ENCODE measurements around the gene DLGAP1.
"Not testable (repeated sequence)": the region's sequence is repeated elsewhere in the genome, so short reads cannot be mapped to it uniquely, and the experiment has no call there.

The DLGAP1 gene

DNA sequence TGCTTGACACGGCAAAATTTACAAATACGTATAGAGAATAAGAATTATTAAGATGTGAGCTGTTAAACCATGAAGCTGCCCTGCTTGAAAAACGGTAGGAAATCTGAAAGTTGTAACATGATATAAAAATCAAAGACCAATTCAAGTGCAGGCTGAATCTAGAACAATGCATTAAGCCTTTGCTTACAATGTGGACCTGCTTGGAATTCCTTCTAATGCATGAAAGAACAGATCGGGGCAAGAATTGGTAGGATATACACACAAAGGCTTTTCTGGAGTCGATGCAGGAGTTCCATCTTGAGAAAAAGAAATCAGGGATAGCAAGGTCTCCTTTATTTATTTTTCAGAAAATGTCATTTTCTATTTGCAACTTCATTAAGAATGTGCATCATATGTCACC, 136.8 kb downstream of the DLGAP1 start:
- no peak for TF ChIP-seq EZH2phosphoT487 (IDR thresholded peaks at IDR 0.05; ENCODE audit: low read depth)
- TF ChIP-seq, protein P1, sequence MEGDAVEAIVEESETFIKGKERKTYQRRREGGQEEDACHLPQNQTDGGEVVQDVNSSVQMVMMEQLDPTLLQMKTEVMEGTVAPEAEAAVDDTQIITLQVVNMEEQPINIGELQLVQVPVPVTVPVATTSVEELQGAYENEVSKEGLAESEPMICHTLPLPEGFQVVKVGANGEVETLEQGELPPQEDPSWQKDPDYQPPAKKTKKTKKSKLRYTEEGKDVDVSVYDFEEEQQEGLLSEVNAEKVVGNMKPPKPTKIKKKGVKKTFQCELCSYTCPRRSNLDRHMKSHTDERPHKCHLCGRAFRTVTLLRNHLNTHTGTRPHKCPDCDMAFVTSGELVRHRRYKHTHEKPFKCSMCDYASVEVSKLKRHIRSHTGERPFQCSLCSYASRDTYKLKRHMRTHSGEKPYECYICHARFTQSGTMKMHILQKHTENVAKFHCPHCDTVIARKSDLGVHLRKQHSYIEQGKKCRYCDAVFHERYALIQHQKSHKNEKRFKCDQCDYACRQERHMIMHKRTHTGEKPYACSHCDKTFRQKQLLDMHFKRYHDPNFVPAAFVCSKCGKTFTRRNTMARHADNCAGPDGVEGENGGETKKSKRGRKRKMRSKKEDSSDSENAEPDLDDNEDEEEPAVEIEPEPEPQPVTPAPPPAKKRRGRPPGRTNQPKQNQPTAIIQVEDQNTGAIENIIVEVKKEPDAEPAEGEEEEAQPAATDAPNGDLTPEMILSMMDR (IDR thresholded peaks at IDR 0.05; ENCODE audit: low read depth, low read length) = no peak
- no peak overlapping the region for H2AFZ ChIP-seq (ENCODE audit: low read depth, low read length)
- no peak overlapping the region for H3K4me2 ChIP-seq (ENCODE audit: low read length)
- no peaks in the 10 kb centered on the region for H3K27me3 ChIP-seq (ENCODE audit: low read depth, low read length)
- H3K4me1 ChIP-seq (ENCODE audit: low read length) = peaks cover 7% of the 10 kb centered on the region
- H3K9ac ChIP-seq (ENCODE audit: low read length) = no peak overlapping the region
- no peak overlapping the region for H3K4me3 ChIP-seq (ENCODE audit: low read length)
- no peak overlapping the region for H3K27ac ChIP-seq (ENCODE audit: low read length)
- no peaks in the 10 kb centered on the region for H3K79me2 ChIP-seq (ENCODE audit: low read length)
- H4K20me1 ChIP-seq (ENCODE audit: insufficient read depth, low read length) = no peaks in the 10 kb centered on the region
- H3K36me3 ChIP-seq (replicated peaks; ENCODE audit: low read depth, low read length) = no peaks in the 10 kb centered on the region
- H3K9me3 ChIP-seq (ENCODE audit: insufficient read depth, low read length) = no peaks in the 10 kb centered on the region

DNA sequence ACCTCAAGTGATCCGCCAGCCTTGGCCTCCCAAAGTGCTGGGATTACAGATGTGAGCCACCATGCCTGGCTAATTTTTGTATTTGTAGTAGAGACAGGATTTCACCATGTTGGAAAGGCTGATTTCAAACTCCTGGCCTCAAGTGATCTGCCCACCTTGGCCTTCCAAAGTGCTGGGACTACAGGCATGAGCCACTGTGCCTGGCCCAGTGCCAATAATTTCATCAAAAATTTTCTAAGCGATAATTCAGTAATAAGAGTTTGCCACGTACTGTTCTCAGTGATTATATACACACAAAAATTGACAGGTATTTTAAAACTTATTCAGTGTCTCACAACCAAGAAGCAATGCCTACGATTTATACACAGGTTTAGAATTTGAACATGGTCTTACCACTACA, 143.2 kb downstream of the DLGAP1 start:
- not testable (repeated sequence) for H3K79me2 ChIP-seq (ENCODE audit: low read length); H3K4me1 ChIP-seq (ENCODE audit: low read length); H3K27me3 ChIP-seq (ENCODE audit: low read depth, low read length); H2AFZ ChIP-seq (ENCODE audit: low read depth, low read length); H3K9me3 ChIP-seq (ENCODE audit: insufficient read depth, low read length); H3K4me3 ChIP-seq (ENCODE audit: low read length); H3K9ac ChIP-seq (ENCODE audit: low read length); H3K36me3 ChIP-seq (replicated peaks; ENCODE audit: low read depth, low read length); H3K4me2 ChIP-seq (ENCODE audit: low read length); H3K27ac ChIP-seq (ENCODE audit: low read length); H4K20me1 ChIP-seq (ENCODE audit: insufficient read depth, low read length)

DNA sequence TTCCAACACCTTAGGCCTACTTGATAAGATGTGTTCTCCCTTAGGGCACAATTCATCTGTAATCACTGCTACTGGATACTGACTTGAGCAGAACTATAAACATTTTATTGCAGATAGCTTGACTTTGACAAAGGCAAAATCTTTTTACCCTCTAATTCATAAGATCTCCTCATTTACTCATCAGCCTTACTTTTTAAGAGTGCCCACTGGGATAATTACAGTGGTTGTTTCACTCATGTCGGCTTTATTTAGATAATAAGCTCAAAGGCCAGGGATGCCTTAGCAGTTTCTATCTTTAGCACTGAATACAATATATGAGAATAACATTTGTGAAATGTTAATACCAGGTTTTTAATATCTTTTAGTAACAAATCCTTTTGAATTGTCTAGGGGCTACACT, 144.0 kb downstream of the DLGAP1 start:
- TF ChIP-seq, protein P1 (IDR thresholded peaks at IDR 0.05; ENCODE audit: low read depth, low read length) = no peak
- TF ChIP-seq EZH2phosphoT487 (IDR thresholded peaks at IDR 0.05; ENCODE audit: low read depth) = no peak
- Histone ChIP-seq H4K20me1 (ENCODE audit: insufficient read depth, low read length) (no peaks in the 10 kb centered on the region), H3K4me1 (ENCODE audit: low read length) (no peaks in the 10 kb centered on the region), H2AFZ (ENCODE audit: low read depth, low read length) (no peak overlapping the region), H3K9me3 (ENCODE audit: insufficient read depth, low read length) (no peaks in the 10 kb centered on the region), H3K79me2 (ENCODE audit: low read length) (no peaks in the 10 kb centered on the region), H3K27ac (ENCODE audit: low read length) (no peak overlapping the region), H3K4me2 (ENCODE audit: low read length) (no peak overlapping the region), H3K27me3 (ENCODE audit: low read depth, low read length) (no peaks in the 10 kb centered on the region), H3K4me3 (ENCODE audit: low read length) (no peak overlapping the region), H3K36me3 (replicated peaks; ENCODE audit: low read depth, low read length) (no peaks in the 10 kb centered on the region), H3K9ac (ENCODE audit: low read length) (no peak overlapping the region)

DNA sequence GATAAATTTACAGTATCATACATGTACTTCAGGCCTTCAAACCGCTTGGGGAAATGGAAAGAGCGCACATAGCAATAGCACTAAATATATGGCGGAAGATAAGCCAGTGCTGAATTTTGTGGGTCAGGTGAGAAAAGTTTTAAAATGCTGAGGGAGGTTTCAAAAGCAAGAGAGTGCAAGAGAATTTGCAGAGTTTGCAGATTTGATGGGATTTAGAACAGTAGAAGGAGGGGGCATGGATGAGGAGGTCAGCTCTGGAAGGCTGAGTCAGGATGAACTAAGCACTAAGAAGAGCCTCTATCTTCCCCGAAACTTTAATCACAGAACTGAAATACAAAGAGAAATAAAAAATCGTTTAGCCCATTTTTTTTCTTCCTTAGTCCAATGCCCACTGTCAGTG, 145.9 kb downstream of the DLGAP1 start:
- Histone ChIP-seq H3K4me1 (ENCODE audit: low read length) (no peaks in the 10 kb centered on the region), H3K9me3 (ENCODE audit: insufficient read depth, low read length) (no peaks in the 10 kb centered on the region), H3K27me3 (ENCODE audit: low read depth, low read length) (no peaks in the 10 kb centered on the region), H3K4me3 (ENCODE audit: low read length) (no peak overlapping the region), H3K79me2 (ENCODE audit: low read length) (no peaks in the 10 kb centered on the region), H3K4me2 (ENCODE audit: low read length) (no peak overlapping the region), H3K27ac (ENCODE audit: low read length) (no peak overlapping the region), H2AFZ (ENCODE audit: low read depth, low read length) (no peak overlapping the region), H3K9ac (ENCODE audit: low read length) (no peak overlapping the region), H3K36me3 (replicated peaks; ENCODE audit: low read depth, low read length) (no peaks in the 10 kb centered on the region), H4K20me1 (ENCODE audit: insufficient read depth, low read length) (no peaks in the 10 kb centered on the region)
- no peak for TF ChIP-seq EZH2phosphoT487 (IDR thresholded peaks at IDR 0.05; ENCODE audit: low read depth)
- TF ChIP-seq, protein P1 (IDR thresholded peaks at IDR 0.05; ENCODE audit: low read depth, low read length) = no peak

DNA sequence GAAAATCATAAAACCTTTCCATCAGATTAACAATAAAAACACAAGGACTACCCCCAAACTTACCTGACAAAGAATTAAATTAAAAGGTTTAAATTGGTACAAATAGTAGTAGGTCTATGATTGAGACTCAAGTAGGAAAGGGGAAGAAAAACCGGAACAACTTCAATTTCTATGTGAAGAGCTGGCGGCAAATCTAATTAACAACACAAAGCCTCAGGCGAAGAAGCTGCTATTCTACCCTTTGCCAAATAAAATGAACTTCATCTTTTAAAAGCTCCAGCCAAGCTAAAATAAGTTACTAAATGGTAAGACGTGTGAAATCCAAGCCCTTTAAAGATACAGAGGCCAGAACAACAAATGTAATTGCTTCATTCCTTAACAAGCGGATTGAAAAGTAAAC, 146.5 kb downstream of the DLGAP1 start:
- Histone ChIP-seq H3K9ac (ENCODE audit: low read length) (no peak overlapping the region), H3K36me3 (replicated peaks; ENCODE audit: low read depth, low read length) (no peaks in the 10 kb centered on the region), H3K4me2 (ENCODE audit: low read length) (no peak overlapping the region), H3K27me3 (ENCODE audit: low read depth, low read length) (no peaks in the 10 kb centered on the region), H4K20me1 (ENCODE audit: insufficient read depth, low read length) (no peaks in the 10 kb centered on the region), H3K4me1 (ENCODE audit: low read length) (no peaks in the 10 kb centered on the region), H3K9me3 (ENCODE audit: insufficient read depth, low read length) (no peaks in the 10 kb centered on the region), H2AFZ (ENCODE audit: low read depth, low read length) (no peak overlapping the region), H3K79me2 (ENCODE audit: low read length) (no peaks in the 10 kb centered on the region), H3K27ac (ENCODE audit: low read length) (no peak overlapping the region), H3K4me3 (ENCODE audit: low read length) (no peak overlapping the region)
- no peak for TF ChIP-seq EZH2phosphoT487 (IDR thresholded peaks at IDR 0.05; ENCODE audit: low read depth)
- TF ChIP-seq, protein P1 (IDR thresholded peaks at IDR 0.05; ENCODE audit: low read depth, low read length) = no peak
